Cardiac atrium fibroblast (primary cell): ENCODE results near the gene ZNF514. TPM values are rescaled to one million over a fixed set of nuclear protein-coding genes. Genes with fewer than 3 reads are reported as not detected.

Experiments
- total RNA-seq: library from RNA; depleted of rRNA; stranded (reverse); fragments of >200 nt; gene quantifications from 2 replicates; pipeline ENCODE4 v1.2.3, GENCODE V29; 2015

Gene ZNF514
- total RNA-seq = 5.3 and 6.9 TPM in 2 replicates

GRCh38 chr2:95159690-95160449 lies at the start of gene ZNF514:
Gene ZNF514 (minus strand): TSS chr2:95159848. CDS start chr2:95153253, 6,595 bp downstream.

DNA sequence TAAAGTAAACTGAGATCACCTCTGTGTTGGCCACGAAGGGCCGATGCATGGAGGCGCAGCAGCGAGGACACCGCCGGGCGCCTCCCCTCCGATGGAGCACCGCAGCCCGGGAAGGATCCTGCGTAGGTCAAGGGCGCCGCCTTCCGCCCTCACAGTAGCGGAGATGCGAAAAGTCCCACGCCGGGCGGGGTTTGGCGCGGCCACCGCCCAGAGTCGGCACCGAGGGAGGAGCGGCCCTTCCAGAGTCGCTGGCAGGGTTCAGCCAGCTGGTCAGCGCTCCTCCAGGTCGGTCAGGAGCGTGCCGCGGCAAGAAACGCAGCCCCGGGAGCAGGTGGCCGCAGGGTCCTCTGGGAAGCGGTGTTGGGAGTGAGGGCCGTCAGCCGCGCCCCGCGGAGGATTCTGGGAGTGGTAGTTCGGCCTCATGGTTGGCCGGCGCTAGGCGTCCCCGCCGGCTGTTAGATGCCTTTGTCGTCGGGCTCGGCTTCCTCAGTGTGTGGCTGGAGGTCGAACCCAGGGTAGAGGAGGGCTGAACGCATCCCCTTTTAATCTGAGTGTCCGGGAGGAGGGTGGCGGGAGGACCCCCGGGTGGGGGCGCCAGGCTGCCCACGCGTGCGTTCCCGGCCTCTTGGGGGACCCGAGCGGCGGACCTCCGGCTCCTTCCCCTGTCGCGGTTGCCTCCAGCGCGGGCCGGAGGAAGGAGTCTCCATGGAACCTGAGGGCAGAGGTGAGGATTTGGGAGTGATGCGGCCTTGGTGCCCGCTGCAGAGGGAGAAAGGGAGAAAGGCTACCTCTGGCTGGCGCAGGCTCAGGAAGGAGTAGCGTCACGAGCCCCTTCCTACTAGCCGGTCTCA lies 47.7 kb upstream of the ZNF514 start, which contains the start of gene ZNF892:
TSS of gene ZNF892 (plus strand) at position 411 of the 851 bp plus-strand sequence. CDS start at position 706, 295 bp downstream.

GRCh38 chr2:95165371-95166064 lies 5.9 kb upstream of the ZNF514 start, which contains the start of gene ZNF2:
Gene ZNF2 (plus strand): TSS chr2:95165809. CDS start chr2:95176227, 10,418 bp downstream.

DNA sequence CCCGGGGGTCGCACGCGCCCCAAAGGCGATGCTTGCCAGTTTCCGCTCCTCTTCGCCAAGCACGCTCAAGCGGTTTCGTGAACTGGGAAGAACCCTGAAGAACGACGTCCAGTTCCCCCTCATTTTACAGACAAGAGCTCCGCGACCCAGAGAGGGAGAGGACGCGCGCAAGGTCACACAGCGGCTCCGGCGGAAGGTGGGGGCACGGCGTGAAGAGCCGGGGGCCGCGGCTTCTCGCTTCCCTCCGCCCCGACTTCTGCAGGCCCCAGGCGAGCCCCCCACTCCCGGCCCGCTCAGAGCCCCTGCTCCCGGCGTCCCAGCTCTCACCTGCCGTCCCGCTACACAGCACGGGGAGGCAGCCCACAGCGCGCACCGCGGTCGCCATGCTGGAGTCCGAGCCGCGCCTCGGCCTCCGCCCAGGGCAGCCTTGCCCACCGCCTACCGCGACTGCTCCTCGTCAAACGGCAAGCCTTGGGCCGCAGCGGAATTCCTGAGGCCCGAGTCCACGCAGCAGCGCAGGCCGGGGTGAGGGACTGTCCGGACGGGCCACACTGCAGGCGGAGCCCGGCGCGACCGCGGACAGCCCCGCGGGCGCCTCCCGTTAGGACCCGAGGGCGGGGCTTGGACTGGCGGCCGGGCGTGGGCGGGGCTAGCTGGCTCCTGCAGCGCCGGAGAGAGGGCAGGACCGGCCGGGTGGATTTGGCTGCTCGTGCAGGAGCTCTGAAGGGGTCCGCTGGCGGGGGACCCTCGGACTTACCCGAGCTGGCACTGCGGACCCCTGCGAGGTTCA lies 38.0 kb downstream of the ZNF514 start, which contains the start of gene MRPS5:
TSS of gene MRPS5 (minus strand) at position 402 of the 790 bp plus-strand sequence. CDS start at position 385, 17 bp downstream.

Other genes with a start within 250 kb of the ZNF514 start
- not detected in 2 replicates for gene MAL, start 134.1 kb downstream of the ZNF514 start, total RNA-seq
- gene MRPS5, start 38.0 kb downstream of the ZNF514 start, total RNA-seq = 36.5 and 39.2 TPM in 2 replicates
- gene ZNF2, start 6.0 kb upstream of the ZNF514 start, total RNA-seq = 3.2 and 5.7 TPM in 2 replicates
- 0.18 and 1.5 TPM in 2 replicates for gene ZNF892, start 47.7 kb upstream of the ZNF514 start, total RNA-seq
- under 0.01 TPM in 1 of 2 replicates, not detected in the other for gene PROM2, start 114.6 kb upstream of the ZNF514 start, total RNA-seq
- 4.4 and 10.3 TPM in 2 replicates for gene KCNIP3, start 137.5 kb upstream of the ZNF514 start, total RNA-seq
- 16.6 and 18.8 TPM in 2 replicates for gene FAHD2A, start 242.9 kb upstream of the ZNF514 start, total RNA-seq